Nasal cavity respiratory epithelium epithelial cell of viscerocranial mucosa (primary cell): Measurements from ENCODE around the gene ARID5A. TPM values are rescaled to one million over a fixed set of nuclear protein-coding genes. Genes with fewer than 3 reads are reported as not detected.

Experiments used
- total RNA-seq: library from RNA; depleted of rRNA; stranded (reverse); fragments of >200 nt; gene quantifications from 2 replicates; pipeline ENCODE4 v1.2.3, GENCODE V29; 2014

ARID5A gene, protein sequence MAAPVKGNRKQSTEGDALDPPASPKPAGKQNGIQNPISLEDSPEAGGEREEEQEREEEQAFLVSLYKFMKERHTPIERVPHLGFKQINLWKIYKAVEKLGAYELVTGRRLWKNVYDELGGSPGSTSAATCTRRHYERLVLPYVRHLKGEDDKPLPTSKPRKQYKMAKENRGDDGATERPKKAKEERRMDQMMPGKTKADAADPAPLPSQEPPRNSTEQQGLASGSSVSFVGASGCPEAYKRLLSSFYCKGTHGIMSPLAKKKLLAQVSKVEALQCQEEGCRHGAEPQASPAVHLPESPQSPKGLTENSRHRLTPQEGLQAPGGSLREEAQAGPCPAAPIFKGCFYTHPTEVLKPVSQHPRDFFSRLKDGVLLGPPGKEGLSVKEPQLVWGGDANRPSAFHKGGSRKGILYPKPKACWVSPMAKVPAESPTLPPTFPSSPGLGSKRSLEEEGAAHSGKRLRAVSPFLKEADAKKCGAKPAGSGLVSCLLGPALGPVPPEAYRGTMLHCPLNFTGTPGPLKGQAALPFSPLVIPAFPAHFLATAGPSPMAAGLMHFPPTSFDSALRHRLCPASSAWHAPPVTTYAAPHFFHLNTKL
- total RNA-seq = 4.1 and 8.5 TPM in 2 replicates

DNA sequence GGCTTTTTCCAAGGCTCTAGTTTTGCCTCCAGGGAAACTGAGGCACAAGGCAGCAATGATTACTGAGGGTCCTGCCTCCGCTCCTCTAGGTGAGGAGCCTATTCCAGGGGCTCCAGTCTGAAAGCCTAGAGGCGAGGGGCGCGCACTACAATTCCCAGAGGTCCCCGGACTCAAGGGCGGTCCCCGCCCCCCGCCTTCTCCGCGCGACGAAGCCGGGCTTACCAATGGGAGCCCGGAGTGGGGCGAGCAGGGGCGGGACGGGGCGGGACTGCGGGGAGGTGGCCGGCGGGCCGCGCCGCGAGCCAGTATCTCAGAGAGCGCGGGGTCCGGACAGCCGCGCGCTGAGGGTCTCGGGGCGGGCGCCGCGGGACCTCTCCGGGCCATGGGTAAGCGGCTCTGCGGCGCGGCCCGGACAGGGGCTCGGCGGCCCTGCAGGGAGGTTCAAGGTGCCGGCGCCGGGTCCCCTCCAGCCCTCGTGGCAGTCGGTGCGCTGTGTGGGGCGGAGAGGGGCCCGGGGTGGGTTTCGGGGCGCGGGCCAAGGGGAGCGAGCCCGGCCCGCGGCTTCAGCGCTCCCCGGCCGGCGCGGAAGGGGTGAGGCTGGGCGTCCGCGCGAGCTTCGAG, at the start of gene ARID5A:
ARID5A (plus strand) TSS at position 308 of the 621 bp plus-strand sequence; CDS start at position 383, 75 bp downstream.

DNA sequence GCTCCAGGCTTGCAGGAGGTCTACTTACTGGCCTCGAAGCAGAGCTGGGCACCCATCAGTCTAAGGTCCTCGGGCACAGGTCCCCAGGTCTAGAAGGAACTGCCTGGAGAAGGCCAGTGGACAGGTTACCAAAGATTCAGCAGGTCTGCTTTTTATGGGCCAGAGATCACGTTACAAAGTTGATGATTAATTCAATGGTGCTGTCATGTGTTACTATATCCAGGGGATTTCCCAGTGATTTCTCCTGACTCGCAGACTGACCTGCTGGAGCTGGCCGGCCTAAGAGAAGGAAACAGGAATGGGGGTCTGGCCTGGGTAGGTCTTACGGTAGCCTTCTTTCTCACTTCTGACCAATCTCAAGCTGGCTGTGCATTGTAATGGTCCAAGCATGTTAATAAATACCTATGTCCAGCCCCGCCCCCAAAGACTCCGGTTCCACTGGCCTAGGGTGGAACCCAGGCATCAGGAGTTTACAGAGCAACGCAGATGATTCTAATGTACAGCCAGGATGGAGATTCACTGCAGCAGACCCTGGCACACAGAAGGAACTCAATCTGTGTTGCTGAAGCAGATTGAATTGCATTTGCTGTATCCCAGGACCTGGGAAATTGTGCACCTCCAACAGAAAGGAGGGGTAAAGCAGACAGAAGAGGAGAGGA, 31.2 kb upstream of the ARID5A start, which contains the start of gene NEURL3:
NEURL3 (minus strand) TSS at position 127 of the 659 bp plus-strand sequence; CDS start at position 56, 71 bp downstream.

Other genes starting within 250 kb of the ARID5A start
- gene SNRNP200, start 231.2 kb upstream of the ARID5A start, total RNA-seq = 42.4 and 93.0 TPM in 2 replicates
- 1.4 and 2.3 TPM in 2 replicates for gene ITPRIPL1, start 211.4 kb upstream of the ARID5A start, total RNA-seq
- gene NCAPH, start 201.0 kb upstream of the ARID5A start, total RNA-seq = 0.34 and 0.36 TPM in 2 replicates
- gene NEURL3, start 31.4 kb upstream of the ARID5A start, total RNA-seq = 0.50 TPM in 1 of 2 replicates, not detected in the other
- 24.9 and 36.7 TPM in 2 replicates for gene KANSL3, start 101.6 kb downstream of the ARID5A start, total RNA-seq
- gene FER1L5, start 106.0 kb downstream of the ARID5A start, total RNA-seq = under 0.01 TPM in 2 replicates
- gene LMAN2L, start 203.3 kb downstream of the ARID5A start, total RNA-seq = 14.4 and 25.3 TPM in 2 replicates
- 6.2 and 13.0 TPM in 2 replicates for gene CNNM4, start 224.2 kb downstream of the ARID5A start, total RNA-seq